Breast epithelium (tissue), 3 donors: Measurements from ENCODE around the gene ERCC6.

Experiments used
- POLR2A ChIP-seq: fragments of 450-650 bp; IDR thresholded peaks from one replicate; pipeline ENCODE4 v1.6.1; 2016; ENCODE audit warnings: antibody characterized with exemption, mild to moderate bottlenecking, moderate library complexity
- TF ChIP-seq, protein P1 (sequence below), 3 donors: fragments of 450-650 bp; IDR thresholded peaks; one replicate each; pipeline ENCODE4 v1.5.1; 2016 to 2017; ENCODE audit warnings: antibody characterized with exemption in 3 of 3, mild to moderate bottlenecking in 3 of 3, moderate library complexity in 3 of 3

DNA sequence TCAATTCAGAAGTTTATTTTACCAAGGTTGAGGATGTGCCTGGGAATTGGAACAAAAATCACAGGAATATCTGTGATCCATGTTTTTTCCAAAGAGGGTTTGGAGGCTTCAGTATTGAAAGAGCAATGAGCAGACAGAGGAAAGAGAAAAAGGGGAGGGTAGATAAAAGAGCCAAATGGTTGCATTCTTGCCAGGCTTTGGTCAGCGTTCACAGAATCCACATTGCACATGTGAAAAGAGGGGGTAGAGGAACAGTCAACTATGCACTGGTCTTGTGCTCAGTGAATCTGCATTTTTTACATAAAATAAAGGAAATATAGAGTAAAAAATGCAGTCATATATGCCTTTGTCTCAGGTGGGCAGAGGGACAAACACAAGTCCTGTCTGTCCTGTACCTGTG lies 20.6 kb upstream of the ERCC6 start:
- TF ChIP-seq POLR2A = no peak
- TF ChIP-seq, protein P1, sequence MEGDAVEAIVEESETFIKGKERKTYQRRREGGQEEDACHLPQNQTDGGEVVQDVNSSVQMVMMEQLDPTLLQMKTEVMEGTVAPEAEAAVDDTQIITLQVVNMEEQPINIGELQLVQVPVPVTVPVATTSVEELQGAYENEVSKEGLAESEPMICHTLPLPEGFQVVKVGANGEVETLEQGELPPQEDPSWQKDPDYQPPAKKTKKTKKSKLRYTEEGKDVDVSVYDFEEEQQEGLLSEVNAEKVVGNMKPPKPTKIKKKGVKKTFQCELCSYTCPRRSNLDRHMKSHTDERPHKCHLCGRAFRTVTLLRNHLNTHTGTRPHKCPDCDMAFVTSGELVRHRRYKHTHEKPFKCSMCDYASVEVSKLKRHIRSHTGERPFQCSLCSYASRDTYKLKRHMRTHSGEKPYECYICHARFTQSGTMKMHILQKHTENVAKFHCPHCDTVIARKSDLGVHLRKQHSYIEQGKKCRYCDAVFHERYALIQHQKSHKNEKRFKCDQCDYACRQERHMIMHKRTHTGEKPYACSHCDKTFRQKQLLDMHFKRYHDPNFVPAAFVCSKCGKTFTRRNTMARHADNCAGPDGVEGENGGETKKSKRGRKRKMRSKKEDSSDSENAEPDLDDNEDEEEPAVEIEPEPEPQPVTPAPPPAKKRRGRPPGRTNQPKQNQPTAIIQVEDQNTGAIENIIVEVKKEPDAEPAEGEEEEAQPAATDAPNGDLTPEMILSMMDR (IDR thresholded peaks at IDR 0.05) = no peak
